ENCODE measurements around the gene SECISBP2. TPM values are rescaled to one million over a fixed set of nuclear protein-coding genes. Genes with fewer than 3 reads are reported as not detected.

SECISBP2 gene
- total RNA-seq, 1 experiment from 2014 or later: 25.5 TPM

Other genes starting within 250 kb of the SECISBP2 start
- 0.16 and 0.34 TPM in 2 replicates for gene SHC3, start 139.7 kb upstream of the SECISBP2 start, total RNA-seq (2014; rRNA removed; shearing (Covaris generic))
- 141 and 327 TPM in 2 replicates for gene CKS2, start 7.3 kb upstream of the SECISBP2 start, total RNA-seq (2014; rRNA removed; shearing (Covaris generic))
- 0.03 and 0.37 TPM in 2 replicates for gene SEMA4D, start 179.6 kb downstream of the SECISBP2 start, total RNA-seq (2014; rRNA removed; shearing (Covaris generic))

Measured in SJSA1 (cell line).